GM21447 (cell line): ENCODE results near the gene NARS2.
"Not testable (repeated sequence)": the region's sequence is repeated elsewhere in the genome, so short reads cannot be mapped to it uniquely, and the experiment has no call there.

Source experiments
- ATAC-seq: cut with Tn5 transposase; IDR thresholded peaks from one replicate; pipeline ENCODE4 v1.9.1; 2021; ENCODE audit not compliant: unreplicated experiment

The NARS2 gene

DNA sequence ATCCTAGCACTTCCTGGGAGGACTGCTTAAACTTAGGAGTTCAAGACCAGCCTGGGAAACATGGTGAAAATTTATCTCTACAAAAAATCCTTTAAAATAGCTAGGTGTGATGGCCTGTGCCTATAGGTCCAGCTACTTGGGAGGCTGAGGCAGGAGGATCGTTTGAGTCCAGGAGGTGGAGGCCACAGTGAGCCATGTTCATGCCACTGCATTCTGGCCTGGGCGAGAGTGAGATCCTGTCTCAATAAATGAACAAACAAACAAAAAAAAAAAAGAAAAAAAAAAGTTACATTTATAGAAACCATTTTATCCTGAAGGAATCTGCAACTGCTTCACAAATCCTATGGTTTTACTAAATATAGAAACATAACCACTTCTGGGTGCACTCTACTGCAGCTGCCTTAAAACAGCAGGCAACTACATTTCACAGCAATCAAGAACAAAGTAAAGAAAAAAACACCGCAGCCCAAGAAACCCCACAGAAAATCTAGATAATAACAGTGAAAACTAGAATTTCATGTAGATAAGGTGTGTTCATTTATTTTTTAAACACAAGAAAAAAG is 81.2 kb downstream of the NARS2 start:
- ATAC-seq: no peak

DNA sequence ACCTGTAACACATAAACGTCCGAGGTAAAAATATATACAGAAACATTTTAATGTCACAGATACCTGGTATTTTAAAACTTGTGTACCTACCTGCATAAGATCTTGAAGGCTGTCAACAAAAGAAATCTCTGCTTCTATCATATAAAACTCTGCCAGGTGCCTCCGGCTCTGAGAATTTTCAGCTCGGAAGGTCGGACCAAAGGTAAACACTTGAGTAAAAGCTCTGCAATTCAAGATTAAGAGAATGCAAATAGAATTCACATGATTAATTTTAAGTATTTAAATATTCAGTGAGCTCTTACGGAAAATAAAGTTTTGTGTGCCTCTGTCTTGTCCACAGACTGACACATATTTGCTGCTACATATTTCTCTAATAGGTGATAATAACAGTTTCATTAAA is 81.7 kb downstream of the NARS2 start:
- ATAC-seq: no peak

DNA sequence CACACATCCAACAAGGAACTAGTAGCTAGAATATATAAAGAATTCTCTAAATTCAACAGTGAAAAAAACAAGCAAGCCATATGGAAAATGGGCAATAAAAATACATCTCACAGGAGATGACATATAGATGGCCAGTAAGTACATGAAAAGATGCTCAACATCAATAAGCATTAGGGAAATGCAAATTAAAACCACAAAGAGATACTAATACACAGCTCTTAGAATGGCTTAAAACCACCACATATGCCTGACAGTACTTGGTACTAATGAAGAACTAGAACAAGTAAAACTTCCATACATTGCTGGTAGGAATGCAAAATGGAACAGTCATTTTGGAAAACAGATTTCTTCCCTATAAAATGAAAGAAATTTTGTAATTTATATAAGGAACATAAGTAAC is 85.5 kb downstream of the NARS2 start:
- no peak for ATAC-seq

DNA sequence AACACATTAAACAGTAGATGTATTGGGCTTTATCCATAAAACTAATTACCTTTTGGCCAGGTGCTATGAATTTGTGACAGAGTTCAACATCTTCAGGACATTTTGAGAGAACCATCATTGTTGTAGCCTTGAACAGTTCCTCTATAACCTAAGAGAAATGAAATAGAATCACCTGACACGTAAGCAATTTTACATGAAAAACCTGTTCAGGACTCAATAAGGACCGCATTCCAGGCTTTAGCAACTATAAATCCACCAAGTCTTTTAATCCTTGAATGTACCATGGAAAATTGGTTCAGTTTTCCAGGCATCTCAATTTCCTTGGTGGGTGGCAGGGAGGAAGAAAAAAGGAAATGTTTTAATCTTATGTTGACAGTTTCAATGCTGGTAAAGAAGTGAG is 96.1 kb downstream of the NARS2 start:
- ATAC-seq: no peak

DNA sequence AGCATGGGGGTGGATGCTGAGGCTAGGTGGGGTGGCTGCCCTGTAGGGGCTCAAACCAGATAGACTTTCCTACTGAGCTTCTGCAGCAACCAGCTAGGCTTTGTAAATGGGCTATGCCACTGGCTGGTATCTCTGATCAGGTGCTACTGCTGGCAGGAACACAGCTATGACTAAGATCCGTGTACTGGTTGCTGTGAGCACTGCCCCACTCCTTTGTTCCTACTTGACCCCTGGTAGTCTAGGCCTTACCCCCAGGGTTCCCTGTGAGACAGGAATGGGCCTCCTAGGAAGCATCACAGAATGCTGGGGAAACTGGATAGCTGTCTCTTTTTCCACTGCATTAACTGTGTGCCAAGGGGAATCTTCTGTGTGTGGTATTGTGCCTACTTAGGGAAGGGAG is 98.6 kb downstream of the NARS2 start:
- ATAC-seq: no peak

DNA sequence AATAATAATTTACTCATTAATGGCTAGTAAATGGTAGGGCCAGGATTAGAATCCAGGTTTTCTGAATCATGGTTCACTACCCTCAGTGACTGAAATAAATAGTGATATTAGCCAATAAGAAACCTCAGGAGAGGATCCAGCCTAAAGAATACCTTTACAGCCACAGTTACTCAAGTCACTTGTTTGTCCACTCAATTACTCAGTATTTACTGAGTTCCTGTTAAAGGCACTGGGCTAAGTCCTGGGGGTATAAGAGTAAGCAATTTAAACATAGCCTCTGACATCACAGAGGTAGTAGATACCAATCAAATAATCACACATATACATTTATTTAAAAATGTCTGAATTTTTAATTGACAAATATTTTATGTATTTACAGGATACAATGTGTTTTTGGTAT is 100.2 kb downstream of the NARS2 start:
- ATAC-seq: no peak

DNA sequence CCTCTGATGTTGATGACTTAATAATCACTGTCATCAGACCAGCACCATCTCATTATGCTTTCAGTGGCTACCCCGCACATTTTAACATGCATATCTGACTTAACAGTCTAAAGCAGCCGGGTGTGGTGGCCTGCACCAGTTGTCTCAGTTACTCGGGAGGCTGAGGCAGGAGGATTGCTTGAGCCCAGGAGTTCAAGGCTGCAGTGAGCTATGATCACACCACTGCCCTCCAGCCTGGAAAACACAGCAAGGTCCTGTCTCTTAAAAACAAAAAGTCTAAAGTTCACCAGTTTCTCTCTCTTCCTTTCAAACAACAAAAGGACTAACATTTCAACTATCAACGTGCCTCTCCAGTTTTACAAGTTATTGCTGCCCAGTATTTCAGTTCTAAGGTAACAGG is 101.8 kb downstream of the NARS2 start:
- no peak for ATAC-seq

DNA sequence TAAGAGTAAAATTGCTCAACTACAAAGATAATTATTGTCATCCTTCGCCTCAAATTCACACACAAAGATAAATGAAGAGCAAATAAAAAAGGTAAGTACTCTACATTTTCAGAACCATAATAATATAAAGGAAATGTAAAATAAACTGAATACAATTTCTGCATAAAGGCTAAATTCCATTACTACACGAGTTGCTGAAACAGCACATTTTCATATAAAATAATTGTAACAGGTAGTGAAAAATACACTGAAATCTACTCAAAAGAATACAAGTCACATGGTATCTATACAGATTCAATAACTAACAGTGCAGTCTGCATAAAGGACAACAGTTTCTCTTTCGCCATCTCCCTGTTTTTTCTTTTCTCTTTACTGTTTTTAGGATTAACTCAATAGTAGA is 102.3 kb downstream of the NARS2 start:
- no peak for ATAC-seq

DNA sequence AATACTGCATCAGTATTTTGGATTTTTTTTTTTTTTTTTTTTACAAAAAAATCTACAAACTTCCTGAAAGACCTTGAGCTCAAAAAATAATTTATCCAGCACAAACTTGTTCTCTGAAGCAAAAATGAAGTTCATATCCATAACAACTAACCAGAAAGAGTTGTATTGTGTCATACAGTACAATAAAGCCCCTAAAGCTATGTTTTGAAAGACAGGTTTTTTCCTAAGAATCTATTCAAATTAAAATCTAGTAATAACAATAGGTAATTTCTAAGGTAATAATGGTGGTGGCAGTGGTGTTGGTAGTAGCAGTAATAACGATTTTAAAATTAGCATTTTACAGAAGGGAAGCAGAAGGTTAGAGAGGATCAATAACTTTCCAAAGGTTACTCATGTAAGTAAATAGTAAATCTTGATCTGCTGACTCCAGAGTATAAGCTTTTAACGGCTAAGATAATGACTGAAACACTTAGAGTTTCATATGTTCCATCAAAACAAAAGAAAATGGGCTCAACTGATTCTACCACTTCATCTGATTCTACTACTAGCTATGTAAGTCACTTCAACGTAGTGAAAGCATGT is 103.7 kb downstream of the NARS2 start:
- ATAC-seq: no peak

DNA sequence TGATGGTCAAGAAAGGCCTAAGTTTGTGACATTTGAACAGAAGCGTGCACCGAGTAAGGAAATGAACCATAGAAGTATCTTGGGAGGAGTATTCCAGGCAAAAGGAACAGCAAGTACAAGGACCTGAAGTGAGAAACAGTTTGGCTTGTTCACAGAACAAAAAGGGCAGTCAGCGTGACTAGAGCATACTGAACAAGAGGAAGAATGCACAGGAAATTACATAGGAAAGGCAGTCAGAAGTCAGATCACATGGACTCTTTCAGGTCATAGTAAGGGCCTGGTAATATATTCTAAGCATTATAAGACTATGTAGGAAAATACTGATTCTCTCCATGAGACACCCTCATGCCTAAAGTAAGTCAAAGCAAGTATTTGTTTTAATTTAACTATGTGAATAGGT is 104.8 kb downstream of the NARS2 start:
- no peak for ATAC-seq

DNA sequence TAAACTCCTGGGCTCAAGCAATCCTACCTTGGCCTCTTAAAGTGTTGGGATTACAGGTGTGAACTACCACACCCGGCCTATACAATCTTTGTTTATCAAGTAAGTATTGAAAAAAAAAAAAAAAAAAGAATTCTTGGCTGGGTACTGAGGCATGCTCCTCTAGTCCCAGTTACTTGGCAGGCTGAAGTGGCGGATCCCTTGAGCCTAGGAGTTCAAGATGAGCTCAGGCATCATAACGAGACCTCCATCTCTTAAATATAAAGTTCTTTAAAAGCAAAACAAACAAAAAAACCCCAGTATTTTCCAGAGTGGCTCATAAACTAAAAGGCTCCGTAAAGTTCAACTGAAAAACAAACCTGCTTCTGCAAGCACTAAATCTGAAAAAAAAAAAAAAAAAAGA is 106.7 kb downstream of the NARS2 start:
- ATAC-seq: no peak

DNA sequence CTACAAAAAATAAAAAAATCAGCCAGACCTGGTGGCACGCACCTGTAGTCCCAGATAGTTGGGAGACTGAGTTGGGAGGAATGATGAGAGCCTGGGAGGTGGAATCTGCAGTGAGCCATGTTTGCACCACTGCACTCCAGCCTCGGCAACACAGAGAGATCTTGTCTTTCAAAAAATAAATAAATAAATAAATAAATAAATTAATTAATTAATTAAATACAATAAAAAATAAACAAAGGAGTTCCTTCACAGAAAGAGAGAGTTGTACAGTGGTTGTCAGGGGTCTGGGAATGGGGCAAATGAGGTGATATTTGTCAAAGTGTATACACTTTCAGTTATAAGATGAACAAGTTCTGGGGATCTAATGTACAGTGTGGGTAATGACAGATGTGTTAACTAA is 107.3 kb downstream of the NARS2 start:
- no peak for ATAC-seq

DNA sequence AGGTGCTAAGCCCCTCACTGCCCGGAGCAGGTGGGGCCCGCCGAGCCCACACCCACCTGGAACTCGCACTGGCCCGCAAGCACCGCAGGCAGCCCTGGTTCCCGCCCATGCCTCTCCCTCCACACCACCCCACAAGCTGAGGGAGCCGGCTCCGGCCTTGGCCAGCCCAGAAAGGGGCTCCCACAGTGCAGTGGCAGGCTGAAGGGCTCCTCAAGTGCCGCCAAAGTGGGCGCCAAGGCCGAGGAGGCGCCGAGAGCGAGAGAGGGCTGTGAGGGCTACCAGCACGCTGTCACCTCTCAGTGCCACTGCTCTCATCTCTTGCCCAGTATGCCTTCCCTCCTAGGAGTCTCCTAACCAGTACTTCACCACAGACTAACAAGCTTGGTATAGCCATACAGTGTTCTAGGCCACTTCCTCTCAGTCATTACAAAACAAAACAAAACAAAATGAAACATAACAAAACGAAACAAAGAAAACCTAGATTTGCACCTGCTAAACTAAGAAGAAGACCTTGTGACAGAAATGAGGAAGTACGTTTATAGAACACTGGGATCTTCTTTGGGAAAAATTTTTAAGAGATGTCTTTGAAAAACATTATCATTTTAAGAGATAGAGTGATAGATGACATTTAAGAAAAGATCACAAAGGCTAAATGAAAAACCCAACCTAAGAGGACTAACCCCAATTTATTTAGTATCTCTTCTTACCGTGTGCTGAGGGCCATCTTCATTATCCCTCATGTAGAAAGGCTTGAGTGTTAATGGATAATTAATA is 109.3 kb downstream of the NARS2 start:
- peak; percentile 99 for ATAC-seq

DNA sequence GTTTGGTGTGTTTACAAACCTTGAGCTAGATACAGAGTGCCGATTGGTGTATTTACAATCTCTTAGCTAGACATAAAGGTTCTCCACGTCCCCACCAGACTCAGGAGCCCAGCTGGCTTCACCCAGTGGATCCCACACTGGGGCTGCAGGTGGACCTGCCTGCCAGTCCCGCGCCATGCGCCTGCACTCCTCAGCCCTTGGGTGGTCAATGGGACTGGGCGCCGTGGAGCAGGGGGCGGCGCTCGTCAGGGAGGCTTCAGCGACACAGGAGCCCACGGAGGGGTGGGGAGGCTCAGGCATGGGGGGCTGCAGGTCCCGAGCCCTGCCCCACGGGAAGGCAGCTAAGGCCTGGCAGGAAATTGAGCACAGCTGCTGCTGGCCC is 109.9 kb downstream of the NARS2 start:
- not testable (repeated sequence) for ATAC-seq

DNA sequence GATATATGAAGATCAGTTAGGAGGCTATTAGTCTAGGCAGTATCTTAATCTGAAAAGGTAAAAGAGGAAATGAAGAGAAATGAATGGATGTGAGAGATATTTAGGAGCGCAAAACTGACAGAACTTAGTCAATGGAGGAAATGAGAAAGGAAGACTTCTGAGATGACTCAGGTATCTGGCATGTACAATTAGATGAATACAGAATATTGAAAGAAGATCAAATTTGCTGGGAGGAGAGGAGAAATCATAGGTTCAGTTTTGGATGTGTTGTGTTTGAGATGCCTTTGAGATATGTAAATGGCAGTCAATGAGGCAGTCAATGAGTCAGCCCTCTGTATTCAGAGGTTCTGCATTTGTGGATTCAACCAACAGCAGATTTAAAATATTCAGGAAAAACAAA is 114.2 kb downstream of the NARS2 start:
- ATAC-seq: no peak

DNA sequence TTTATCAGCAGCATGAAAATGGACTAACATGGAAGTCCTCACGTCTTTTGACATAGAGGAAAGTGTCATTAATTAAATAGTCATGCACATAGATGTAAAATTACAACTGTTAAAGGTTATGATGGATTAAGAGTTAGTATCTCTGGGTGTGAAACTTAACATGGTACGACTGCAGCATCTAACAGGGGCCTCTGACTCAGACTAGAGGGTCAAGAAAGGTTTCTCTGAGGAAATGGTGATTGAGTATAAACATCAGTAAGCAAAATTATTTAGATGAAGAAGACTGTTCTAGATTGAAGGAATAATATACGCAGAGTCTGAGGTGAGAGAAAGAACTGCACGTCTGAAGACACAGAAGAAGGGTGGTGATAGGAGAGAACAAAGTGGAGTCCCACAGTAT is 114.9 kb downstream of the NARS2 start:
- ATAC-seq: no peak

DNA sequence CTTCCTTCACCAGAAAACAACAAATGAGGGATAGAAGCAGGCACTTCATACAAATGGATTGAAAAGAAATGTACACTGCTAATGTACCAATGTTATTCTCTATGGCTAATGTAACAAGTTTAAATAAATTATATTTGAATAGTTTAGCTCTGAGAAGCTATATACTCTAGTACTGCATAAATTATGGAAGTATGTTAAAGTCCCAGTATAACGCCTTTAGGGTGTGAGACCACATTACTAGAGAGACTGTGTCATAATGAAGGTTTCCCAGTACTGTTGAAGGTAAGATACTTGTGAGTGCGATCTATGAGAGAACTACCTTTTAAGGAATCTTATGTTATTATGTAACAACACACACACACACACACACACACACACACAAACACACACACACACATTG is 117.2 kb downstream of the NARS2 start:
- no peak for ATAC-seq

DNA sequence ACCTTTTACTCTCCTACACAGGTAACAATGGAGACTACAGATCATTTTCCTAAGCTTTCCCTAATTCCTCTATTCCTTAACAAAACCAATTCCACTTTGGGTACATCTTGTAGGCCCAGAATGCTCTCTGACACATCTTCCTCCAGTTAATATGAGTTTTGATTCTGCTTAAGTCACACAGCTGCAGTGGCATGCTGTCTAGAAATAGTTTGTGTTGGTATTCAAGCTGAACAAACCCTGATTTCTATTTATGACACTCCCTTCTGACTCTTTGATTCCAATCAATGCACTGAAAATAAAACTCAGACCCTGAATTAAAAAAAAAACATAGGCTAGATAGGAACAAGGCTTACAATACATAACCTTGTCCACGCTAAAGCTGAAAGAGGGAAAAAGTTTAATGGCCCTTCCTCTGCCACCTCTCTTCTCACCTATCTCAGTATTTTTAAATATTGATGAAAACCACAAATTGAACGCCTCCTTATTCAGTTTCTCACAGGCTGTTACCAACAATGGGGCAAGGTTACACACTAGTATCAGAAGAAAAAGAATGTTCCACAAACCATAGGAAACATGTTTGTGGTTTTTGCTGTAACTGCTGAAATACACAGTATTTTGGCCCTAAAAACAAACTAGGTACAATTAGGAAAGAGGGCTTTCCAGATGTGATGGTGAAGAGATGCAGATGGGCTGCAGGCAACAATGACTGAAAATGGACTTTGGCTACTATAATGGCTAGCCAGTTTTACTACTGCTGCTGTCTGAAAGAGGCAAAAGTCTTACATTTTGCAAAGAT is 121.3 kb downstream of the NARS2 start:
- peak; percentile 52 for ATAC-seq

DNA sequence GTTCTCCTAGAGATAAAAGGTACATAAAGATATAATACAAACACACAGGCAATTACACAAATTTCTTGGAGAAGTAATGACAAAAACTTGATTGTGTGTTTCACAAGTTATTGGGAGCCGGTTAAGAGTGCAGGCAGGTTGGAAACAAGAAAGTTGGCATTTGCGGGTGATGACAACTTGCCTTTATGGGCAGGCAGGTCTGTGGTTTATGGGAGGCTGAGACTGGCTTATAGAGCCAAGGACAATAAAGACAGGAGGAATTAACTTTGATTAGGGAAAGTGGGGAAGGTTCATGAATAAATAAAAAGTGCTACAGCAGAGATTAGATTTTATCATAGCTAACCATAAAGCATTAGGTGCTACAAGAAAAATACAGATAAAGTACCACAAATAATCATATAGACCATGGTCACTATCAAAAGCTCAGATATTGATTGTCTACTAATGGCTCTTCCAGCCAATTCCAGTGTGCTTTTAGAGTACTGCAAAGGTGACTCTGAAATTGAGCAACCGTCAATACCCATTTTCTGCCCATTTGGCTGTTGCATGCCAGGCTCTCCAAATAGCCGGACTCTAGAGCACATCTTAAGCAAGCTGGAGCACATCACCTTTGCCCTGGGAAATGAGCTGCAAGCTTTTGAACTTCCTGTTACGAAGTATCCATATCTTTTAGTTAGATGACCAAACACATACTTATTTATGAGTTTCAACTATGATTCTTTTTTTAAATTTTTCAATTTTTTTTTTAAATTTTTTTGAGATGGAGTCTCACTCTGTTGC is 123.1 kb downstream of the NARS2 start:
- ATAC-seq: no peak

DNA sequence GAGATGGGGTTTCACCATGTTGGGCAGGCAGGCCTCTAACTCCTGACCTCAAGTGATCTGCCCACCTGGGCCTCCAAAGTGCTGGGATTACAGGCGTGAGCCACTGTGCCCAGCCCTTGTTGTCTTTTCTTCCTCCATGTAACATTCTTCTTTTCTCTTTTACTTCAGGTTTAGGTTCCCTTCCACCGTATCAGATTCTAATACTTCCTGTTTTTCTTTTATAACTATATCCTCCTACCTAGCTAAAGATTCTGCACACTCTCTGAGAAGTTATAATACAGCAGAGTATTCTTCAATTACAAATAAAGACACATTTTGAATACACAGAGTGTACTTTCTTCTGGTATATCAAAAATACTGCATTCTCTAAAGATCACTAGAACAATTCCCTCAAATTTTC is 123.8 kb downstream of the NARS2 start:
- no peak for ATAC-seq

DNA sequence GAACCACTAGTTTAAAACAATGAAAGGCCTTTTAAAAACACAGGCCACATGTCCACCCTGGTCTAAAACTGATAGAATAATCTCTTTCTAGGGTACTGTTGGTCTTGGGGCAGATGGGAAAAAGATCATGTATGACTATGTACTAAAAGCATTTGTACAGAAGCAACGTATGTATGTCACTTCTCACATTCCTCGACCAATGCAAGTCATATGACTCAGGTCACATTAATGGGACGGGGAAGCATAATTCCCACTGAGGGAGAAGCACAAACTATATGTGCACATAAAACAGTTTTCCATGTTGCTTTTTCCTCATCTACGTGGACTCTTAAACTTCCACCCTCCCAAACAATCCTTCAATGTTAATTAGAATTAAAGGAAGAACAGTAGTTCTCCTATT is 124.8 kb downstream of the NARS2 start:
- ATAC-seq: no peak
